GM19328 (cell line): Measurements from ENCODE around the gene GHR.
A peak's percentile ranks its signal among the peaks of the same experiment; 100 is the strongest.
"Not testable (repeated sequence)": the region's sequence is repeated elsewhere in the genome, so short reads cannot be mapped to it uniquely, and the experiment has no call there.

Source experiments
- ATAC-seq: cut with Tn5 transposase; IDR thresholded peaks from one replicate; pipeline ENCODE4 v1.9.1; 2021; ENCODE audit warnings: mild to moderate bottlenecking, moderate library complexity; ENCODE audit not compliant: unreplicated experiment

Gene GHR

DNA sequence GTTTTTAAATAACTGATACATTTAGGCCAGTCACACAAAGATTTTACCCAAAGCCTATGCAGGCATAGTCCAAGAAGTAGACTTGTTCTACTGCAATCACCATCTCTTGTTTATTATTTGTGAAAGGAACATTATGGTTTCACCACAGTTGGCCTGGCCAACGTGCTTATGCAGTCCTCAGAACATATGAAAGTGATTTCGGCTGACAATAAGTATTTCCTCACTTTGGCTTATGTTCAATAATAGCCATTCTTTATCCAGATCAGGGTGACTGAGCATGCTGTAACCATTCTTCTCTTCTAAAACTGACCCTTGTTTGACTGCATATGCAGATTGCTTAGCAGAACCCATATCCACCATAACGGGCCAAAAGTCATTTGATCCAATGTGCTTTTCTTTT is 256.8 kb downstream of the GHR start:
- no peak for ATAC-seq

DNA sequence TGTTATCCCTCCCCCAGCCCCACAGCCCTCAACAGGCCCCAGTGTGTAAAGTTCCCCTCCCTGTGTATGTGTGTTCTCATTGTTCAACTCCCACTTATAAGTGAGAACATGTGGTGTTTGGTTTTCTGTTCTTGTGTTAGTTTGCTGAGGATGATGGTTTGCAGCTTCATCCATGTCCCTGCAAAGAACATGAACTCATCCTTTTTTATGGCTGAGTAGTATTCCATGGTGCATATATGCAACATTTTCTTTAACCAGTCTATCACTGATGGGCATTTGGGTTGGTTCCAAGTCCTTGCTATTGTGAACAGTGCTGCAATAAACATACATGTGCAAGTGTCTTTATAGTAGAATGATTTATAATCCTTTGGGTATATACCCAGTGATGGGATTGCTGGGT is 261.8 kb downstream of the GHR start:
- ATAC-seq = not testable (repeated sequence)

DNA sequence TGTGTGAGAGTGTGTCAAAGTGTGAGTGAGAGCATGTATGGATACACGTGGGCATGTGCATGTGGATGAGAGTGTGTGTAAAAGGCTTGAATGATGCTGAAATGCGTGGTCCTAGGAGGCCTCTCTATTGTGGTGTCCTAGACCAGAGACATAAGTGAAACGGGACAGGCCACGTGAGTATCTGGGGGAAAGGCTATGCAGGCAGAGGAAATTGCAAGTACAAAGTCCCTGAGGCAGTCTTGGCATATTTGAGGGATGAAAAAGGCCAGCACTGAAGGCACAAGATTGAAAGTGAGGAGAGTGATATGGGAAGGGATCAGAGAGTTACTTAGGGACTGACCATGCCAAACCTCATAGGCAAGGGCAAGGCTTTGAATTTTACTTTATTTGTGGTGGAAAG is 266.2 kb downstream of the GHR start:
- ATAC-seq = no peak

DNA sequence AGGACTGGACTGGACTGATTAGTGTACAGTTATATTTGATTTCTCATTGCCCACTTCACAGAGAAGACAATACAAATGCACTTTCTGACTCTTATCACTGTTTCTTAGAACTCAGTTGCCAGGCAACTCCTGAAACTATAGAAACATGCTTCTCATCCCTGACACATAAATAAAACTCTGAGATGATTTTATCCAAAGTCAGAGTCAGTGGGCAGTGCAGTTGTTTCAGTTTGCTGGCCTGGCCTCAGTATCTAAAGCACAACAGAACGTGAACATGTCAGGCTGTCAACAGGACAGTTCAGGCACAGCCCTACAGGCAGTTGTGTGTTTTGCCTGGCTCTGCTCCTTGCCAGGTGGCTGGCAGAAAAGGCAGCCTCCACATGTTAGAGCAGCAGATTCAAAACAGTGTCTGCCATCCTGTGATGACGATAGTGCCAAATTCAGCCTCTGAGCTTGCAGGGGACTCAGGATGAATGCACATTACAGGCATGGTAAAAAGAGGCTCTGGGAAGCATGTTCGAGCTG is 268.2 kb downstream of the GHR start:
- no peak for ATAC-seq

DNA sequence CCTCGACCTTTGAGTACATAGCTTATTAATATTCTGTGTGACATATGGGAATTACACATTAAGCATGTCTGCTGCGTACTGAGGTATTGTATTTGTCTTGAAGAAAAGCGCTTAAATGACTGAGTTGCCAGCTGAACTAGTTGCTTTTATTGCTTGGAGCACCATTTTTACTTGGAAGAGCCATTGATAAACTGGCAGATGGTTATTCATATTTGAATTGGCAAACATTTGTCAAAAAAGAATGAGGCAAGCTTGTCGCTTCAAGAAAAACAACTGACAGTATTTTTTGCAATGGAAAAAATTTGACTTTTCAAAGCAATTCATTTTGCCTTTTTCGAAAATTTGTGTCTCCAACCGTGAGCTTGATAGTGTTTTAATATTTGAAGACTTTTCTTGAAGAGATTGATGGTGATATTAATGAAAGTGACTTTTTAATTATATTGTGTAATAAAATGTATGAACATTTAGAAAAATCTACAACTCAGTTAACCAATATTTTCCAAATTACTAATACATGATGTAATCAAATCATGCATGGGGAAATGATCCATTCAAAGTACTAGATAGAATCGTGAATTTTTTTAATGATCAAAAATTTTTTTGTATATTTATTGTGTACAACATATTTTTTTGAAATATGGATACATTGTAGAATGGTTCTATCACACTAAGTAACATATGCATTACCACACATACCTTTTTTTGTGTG is 278.3 kb downstream of the GHR start:
- ATAC-seq = no peak

DNA sequence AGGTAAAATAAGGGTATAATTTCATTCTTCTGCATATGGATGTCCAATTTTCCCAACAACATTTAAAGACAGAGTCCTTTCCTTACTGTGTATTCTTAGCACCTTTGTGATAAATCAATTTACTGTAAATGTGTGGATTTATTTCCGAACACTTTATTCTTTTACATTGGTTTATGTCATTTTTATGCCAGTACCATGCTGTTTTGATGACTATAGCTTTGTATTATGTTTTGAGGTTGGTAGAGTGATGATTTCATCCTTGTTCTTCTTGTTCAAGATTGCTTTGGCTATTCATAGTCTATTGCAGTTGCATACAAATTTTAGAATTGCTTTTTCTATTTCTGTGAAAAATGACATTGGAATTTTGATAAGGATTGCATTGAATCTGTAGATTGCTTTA is 280.0 kb downstream of the GHR start:
- no peak for ATAC-seq

DNA sequence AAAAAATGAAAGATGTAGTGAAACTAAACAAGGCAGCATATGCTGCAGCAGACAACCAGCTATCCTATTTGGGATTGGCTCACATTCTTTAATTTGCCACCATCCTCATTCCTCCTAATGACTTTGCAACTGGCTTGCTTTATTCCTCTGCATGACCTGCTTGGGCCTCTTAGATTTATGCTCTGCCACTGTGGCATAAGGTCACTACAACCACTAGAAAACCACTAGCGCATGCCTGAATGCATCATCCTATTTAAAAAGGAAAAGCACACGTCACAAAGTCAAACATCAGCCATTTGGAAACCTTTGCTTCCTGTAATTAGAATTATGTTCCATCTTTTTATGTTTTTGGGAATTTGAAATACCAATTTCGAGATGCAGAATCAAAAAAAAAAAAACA is 292.5 kb downstream of the GHR start:
- ATAC-seq = no peak

DNA sequence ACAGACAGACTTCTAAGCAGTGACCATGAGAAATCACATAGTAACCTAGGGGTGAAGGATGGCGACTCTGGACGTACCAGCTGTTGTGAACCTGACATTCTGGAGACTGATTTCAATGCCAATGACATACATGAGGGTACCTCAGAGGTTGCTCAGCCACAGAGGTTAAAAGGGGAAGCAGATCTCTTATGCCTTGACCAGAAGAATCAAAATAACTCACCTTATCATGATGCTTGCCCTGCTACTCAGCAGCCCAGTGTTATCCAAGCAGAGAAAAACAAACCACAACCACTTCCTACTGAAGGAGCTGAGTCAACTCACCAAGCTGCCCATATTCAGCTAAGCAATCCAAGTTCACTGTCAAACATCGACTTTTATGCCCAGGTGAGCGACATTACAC is 295.4 kb downstream of the GHR start:
- ATAC-seq = peak; percentile 70

DNA sequence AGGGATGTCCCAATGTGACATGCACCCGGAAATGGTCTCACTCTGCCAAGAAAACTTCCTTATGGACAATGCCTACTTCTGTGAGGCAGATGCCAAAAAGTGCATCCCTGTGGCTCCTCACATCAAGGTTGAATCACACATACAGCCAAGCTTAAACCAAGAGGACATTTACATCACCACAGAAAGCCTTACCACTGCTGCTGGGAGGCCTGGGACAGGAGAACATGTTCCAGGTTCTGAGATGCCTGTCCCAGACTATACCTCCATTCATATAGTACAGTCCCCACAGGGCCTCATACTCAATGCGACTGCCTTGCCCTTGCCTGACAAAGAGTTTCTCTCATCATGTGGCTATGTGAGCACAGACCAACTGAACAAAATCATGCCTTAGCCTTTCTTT is 295.8 kb downstream of the GHR start:
- peak; percentile 2 for ATAC-seq

DNA sequence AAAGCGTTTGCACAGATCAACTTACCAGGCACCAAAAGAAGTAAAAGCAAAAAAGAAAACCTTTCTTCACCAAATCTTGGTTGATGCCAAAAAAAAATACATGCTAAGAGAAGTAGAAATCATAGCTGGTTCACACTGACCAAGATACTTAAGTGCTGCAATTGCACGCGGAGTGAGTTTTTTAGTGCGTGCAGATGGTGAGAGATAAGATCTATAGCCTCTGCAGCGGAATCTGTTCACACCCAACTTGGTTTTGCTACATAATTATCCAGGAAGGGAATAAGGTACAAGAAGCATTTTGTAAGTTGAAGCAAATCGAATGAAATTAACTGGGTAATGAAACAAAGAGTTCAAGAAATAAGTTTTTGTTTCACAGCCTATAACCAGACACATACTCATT is 297.0 kb downstream of the GHR start:
- no peak for ATAC-seq

DNA sequence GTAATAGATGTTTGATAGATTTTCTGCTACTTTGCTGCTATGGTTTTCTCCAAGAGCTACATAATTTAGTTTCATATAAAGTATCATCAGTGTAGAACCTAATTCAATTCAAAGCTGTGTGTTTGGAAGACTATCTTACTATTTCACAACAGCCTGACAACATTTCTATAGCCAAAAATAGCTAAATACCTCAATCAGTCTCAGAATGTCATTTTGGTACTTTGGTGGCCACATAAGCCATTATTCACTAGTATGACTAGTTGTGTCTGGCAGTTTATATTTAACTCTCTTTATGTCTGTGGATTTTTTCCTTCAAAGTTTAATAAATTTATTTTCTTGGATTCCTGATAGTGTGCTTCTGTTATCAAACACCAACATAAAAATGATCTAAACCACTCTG is 298.2 kb downstream of the GHR start:
- no peak for ATAC-seq

DNA sequence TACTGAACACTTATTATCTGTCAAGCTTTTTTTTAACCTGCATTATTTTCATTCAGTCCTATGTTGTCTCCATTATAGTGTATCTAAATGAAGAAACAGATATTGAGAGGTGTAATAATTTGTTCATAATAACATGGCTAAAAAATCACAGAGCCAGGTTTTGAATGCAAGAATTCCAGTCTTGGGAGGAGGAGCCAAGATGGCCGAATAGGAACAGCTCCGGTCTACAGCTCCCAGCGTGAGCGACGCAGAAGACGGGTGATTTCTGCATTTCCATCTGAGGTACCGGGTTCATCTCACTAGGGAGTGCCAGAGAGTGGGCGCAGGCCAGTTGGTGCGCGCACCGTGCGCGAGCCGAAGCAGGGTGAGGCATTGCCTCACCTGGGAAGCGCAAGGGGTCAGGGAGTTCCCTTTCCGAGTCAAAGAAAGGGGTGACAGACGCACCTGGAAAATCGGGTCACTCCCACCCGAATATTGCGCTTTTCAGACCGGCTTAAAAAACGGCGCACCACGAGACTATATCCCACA is 311.4 kb downstream of the GHR start:
- not testable (repeated sequence) for ATAC-seq

DNA sequence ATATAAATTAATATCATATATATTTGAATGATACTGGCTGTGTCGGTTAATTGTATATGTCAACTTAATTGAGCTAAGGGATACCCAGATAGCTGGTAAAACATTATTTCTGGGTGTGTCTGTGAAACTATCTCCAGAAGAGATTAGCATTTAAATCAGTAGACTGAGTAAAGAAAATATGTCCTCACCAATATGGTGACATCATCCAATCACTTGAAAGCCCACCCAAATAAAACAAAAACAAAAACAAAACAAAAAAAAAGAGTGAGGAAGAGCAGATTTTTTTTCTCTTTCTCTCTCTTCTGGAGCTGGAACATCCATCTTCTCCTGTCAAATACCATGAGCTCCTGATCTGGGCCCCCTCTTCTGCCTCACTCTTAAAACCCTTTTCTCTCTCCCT is 317.7 kb downstream of the GHR start:
- ATAC-seq = no peak

DNA sequence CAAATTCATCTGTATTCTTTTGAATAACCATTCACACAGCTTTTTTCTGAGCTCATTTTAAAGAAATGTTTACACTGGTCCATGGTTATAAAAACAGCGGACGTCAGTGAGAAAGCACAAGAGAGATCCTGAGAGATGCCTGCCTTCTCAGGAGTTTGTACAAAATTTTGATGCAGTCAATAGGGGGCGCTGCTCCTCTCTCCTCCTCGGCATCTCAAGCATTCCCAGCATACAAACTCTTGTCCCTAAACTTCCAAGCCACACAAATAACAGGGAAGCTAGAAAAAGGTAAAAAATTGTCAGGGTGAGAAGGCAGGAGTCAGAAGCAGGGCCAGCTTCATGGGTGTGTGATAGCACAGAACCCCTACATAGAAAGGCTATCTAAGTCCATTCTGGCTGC is 322.2 kb downstream of the GHR start:
- ATAC-seq = no peak

DNA sequence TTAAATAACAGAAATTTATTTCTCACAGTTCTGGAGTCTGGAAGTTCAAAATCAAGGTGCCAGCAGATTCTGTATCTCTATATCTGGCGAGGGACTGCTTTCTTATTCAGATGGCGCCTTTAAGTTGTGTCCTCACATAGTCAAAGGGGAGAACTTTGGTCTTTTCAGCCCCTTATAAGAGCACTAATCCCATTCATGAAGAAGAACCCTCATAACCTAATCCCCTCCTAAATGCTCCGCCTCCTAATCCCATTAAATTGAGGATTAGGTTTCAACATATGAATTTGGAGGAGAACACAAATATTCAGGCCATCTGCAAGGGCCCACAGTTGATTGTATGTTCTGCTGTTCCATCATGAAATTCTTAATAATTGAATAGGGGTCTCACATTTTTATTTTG is 322.6 kb downstream of the GHR start:
- no peak for ATAC-seq

DNA sequence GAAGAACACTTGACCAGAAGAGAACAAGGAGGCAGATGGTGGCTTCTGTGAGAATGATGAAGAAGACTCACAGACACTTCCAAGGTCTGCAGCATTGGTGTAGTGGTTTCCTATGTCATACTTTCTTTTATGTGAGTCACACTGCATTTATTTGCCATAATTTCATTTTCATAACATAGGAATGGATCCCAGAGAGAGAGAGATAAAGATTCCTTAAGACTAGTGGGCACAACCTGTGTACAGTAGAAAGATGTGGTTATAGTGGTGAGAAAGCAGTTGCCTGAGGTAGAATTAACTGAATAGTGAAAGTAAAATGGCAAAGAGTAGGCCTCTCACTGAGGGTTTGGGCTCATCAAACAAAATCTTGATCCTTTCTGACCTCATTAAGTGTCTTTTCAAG is 325.8 kb downstream of the GHR start:
- ATAC-seq = no peak

DNA sequence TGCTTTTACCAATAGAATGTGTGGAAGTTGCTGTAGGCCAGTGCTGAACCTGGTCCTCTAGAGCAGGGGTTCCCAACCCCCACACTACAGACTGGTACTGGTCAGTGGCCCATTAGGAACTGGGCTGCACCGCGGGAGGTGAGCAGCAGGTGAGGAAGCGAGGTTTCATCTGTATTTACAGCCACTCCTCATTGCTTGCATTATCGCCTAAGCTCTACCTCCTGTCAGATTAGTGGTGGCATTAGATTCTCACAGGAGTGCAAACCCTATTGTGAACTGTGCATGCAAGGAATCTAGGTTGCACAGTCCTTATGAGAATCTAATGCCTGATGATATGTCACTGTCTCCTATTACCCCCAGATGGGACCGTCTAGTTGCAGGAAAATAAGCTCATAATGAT is 327.3 kb downstream of the GHR start:
- ATAC-seq = no peak

DNA sequence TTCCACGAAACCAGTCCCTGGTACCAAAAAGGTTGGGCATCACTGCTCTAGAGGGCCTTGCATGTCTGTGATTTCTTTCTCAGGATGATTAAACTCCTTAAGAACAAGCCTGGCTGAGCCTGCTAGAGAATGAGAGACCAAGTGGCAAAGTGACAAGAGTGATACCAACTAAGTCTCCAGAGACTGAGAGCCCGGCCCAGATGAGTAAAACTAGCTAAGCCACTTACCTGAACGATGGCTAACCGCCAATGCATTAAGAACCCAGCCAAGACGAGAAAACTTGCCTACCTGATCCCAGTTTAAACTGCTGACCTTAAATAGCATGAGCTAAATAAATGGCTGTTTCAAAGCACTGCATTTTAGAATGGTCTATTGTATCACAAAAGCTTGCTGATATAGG is 327.8 kb downstream of the GHR start:
- no peak for ATAC-seq

DNA sequence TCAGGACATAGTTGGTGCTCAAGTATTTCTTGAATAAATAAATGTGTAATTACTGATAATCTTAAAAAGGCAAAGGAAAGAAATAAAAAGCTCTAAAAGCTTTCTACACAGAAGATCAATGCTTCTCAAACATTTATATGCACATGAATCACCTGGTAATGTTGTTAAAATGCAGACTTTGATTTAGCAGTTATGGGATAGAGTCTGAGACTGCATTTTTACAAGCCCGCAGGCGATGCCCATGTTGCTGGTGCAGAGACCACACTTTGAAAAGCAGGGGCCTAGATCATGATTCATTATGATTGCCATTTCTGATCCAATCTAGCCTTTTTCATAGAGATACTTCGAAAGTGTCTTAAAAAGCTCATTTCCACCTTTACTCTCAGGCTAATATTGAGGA is 329.9 kb downstream of the GHR start:
- no peak for ATAC-seq

DNA sequence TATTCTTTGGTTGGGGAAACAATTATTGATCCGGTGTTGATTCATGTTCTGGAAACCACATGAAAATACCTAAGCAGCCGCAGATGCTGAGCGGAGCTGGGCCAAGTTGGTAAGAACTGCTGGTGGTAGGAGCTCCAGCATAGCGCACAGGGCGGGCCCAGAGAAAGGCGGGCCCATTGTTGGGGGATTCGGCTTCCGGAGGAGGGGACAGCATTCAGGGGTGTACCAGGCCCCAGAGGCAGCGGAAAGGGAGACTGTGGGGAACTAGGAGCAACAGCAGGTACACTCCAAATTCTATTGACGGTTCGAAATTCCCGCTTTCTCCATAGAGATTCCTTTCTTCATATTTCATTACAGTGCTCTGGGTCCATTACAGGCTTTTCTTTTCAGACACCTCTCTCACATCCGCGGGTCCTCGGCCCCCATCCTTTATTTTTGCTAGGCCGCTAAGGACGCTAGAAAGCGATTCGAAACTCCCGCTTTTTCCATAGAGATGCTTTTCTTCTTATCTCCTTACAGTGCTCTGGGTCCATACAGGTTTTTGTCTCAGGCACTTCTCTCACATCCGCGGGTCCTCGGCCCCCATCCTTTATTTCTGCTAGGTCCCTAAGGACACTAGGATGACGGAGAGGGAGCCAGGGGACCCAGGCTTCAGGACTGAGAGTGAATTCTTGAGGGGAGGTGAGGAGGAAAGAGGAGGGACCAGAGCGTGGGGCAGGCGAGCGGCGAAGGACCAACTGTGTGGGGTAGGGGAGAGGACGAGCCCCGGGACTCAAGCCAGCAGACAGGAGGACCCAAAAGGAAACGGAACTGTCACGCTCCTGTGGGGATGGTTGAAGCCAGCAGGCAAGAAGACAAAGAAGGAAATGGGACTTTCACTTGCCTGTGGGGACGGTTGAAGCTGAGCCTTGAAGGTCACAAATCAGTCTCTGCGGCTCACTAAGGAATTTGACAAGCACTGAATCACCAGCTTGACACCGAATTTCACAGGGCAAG is 333.7 kb downstream of the GHR start, which contains the start of gene CCDC152:
TSS of gene CCDC152 (plus strand) at position 213 of the 996 bp plus-strand sequence. CDS start 2,304 bp downstream, outside the sequence.
- peak; percentile 95 for ATAC-seq

DNA sequence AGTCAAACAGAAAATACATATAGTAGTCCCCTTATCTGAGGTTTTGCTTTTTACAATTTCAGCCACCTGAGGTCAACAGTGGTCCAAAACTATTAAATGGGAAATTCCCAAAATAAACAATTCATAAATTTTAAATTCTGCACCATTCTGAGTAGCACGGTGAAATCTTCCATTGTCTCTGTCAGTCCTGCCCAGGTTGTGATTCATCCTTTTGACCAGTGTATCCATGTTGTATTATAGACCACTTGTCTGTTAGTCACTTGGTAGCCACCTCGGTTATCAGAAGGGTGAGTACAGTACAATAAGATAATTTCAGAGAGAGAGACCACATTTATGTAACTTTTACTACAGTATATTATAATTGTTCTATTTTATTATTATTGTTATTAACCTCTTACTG is 336.2 kb downstream of the GHR start:
- no peak for ATAC-seq

DNA sequence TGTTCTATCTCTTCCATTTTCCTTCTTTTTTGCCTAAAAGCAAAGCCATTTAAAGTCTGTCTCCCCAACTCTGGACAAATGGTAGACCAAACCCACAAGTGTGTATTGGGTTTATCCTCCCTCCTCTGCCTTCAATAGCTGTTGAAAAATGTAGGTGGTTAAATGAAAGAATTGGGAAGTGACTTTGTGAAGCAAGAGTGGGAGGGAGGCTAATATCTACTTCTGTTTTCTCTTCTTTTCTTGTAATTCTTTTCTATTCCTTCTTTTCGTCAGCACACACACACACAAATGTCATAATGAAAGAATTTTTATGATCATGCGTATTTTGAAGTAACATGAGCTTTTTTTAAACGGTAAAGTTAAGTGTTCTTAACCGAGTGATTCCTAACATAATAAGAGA is 337.2 kb downstream of the GHR start:
- no peak for ATAC-seq
